ENCODE data around the gene ECPAS. TPM values are rescaled to one million over a fixed set of nuclear protein-coding genes. Genes with fewer than 3 reads are reported as not detected.
"Not testable (repeated sequence)": the region's sequence is repeated elsewhere in the genome, so short reads cannot be mapped to it uniquely, and the experiment has no call there.

ECPAS gene
- total and polyA plus RNA-seq, 4 donors: 17.4 to 93.2 (median 47.2) TPM

GRCh38 chr9:111501005-111501562 lies 16.9 kb upstream of the ECPAS start:
- DNase-seq (no peak), ATAC-seq (ENCODE audit: insufficient read depth, low FRiP score) (no peak)
- Histone ChIP-seq H3K27ac (ENCODE audit: low read depth in 1 of 2, low read length in 1 of 2) (no peak overlapping the region), H3K9me3 (ENCODE audit: control insufficient read depth in 4 of 4, insufficient read depth in 3 of 4, low read length in 3 of 4) (no peaks in the 10 kb centered on the region), H3K4me1 (ENCODE audit: control insufficient read depth in 5 of 5, insufficient read depth in 5 of 5, low read length in 5 of 5) (no peaks in the 10 kb centered on the region), H3K9ac (ENCODE audit: insufficient read depth in 1 of 2, low read length in 2 of 2) (no peak overlapping the region), H3K36me3 (ENCODE audit: control insufficient read depth in 4 of 4, insufficient read depth in 4 of 4, low read length in 4 of 4) (no peaks in the 10 kb centered on the region), H3K27me3 (ENCODE audit: control insufficient read depth in 3 of 3, insufficient read depth in 3 of 3, low read length in 2 of 3) (no peaks in the 10 kb centered on the region), H3K4me3 (no peak overlapping the region)
- 94% methylated on average over 16 of the region's 16 CpGs for WGBS, 2 donors
- TF ChIP-seq, protein P1, sequence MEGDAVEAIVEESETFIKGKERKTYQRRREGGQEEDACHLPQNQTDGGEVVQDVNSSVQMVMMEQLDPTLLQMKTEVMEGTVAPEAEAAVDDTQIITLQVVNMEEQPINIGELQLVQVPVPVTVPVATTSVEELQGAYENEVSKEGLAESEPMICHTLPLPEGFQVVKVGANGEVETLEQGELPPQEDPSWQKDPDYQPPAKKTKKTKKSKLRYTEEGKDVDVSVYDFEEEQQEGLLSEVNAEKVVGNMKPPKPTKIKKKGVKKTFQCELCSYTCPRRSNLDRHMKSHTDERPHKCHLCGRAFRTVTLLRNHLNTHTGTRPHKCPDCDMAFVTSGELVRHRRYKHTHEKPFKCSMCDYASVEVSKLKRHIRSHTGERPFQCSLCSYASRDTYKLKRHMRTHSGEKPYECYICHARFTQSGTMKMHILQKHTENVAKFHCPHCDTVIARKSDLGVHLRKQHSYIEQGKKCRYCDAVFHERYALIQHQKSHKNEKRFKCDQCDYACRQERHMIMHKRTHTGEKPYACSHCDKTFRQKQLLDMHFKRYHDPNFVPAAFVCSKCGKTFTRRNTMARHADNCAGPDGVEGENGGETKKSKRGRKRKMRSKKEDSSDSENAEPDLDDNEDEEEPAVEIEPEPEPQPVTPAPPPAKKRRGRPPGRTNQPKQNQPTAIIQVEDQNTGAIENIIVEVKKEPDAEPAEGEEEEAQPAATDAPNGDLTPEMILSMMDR (IDR thresholded peaks at IDR 0.05; ENCODE audit: control extremely low read depth, extremely low read depth): no peak

DNA sequence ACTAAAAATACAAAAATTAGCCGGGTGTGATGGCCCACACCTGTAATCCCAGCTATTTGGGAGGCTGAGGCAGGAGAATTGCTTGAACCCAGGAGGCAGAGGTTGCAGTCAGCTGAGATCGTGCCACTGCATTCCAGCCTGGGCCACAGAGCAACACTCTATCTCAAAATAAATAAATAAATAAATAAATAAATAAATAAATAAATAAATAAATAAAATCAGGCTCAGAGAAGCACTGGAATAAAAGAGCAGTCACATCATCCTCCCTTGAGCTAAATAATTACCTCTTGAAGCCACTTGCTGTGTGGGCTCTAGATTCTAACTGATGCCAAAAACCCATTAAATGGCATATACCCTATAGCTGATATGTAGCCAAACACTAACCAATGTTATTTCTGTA lies 13.0 kb upstream of the ECPAS start:
- not testable (repeated sequence) for DNase-seq

DNA sequence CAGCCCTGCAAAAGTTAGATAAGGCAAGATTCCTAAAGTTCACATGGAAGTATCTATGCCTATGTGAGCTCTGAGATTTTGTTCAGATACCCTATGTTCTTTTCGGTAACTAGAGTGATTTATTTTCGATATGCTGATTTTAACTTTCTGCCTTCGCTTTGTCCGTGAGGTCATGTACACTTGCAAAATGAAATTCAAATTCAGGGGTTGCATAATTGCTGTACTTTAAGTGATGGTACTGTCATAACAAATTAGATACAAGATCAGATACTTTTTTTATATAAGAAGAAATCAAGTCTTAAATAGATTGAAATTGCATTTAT lies 350 bp upstream of the ECPAS start:
- Histone ChIP-seq H3K9me3 (ENCODE audit: control insufficient read depth in 4 of 4, insufficient read depth in 3 of 4, low read length in 3 of 4) (no peaks in the 10 kb centered on the region), H3K36me3 (ENCODE audit: control insufficient read depth in 4 of 4, insufficient read depth in 4 of 4, low read length in 4 of 4) (no peaks in the 10 kb centered on the region), H3K27me3 (ENCODE audit: control insufficient read depth in 3 of 3, insufficient read depth in 3 of 3, low read length in 2 of 3) (no peaks in the 10 kb centered on the region), H3K27ac (ENCODE audit: low read depth in 1 of 2, low read length in 1 of 2) (peak overlapping the region; percentile 99 to 100), H3K4me3 (peak overlapping the region; percentile 94), H3K4me1 (ENCODE audit: control insufficient read depth in 5 of 5, insufficient read depth in 5 of 5, low read length in 5 of 5) (peaks cover 0 to 13% (median 7%) of the 10 kb centered on the region in 5 donors), H3K9ac (ENCODE audit: insufficient read depth in 1 of 2, low read length in 2 of 2) (peak overlapping the region; percentile 76 to 87)
- TF ChIP-seq, protein P1 (IDR thresholded peaks at IDR 0.05; ENCODE audit: control extremely low read depth, extremely low read depth): no peak
- ATAC-seq (ENCODE audit: insufficient read depth, low FRiP score) (no peak), DNase-seq (no peak)
- 1% methylated on average over 4 of the region's 4 CpGs for WGBS, 2 donors

More for the DNA sequence above, 13.0 kb upstream of the ECPAS start:
- H3K4me1 ChIP-seq (ENCODE audit: control insufficient read depth in 5 of 5, insufficient read depth in 5 of 5, low read length in 5 of 5); H3K4me3 ChIP-seq; H3K27ac ChIP-seq (ENCODE audit: low read depth in 1 of 2, low read length in 1 of 2); ATAC-seq (ENCODE audit: insufficient read depth, low FRiP score); H3K9ac ChIP-seq (ENCODE audit: insufficient read depth in 1 of 2, low read length in 2 of 2); H3K36me3 ChIP-seq (ENCODE audit: control insufficient read depth in 4 of 4, insufficient read depth in 4 of 4, low read length in 4 of 4); H3K9me3 ChIP-seq (ENCODE audit: control insufficient read depth in 4 of 4, insufficient read depth in 3 of 4, low read length in 3 of 4); H3K27me3 ChIP-seq (ENCODE audit: control insufficient read depth in 3 of 3, insufficient read depth in 3 of 3, low read length in 2 of 3): not testable (repeated sequence)
- 93 to 95% methylated on average over 2 of the region's 2 CpGs for WGBS, 2 donors

DNA sequence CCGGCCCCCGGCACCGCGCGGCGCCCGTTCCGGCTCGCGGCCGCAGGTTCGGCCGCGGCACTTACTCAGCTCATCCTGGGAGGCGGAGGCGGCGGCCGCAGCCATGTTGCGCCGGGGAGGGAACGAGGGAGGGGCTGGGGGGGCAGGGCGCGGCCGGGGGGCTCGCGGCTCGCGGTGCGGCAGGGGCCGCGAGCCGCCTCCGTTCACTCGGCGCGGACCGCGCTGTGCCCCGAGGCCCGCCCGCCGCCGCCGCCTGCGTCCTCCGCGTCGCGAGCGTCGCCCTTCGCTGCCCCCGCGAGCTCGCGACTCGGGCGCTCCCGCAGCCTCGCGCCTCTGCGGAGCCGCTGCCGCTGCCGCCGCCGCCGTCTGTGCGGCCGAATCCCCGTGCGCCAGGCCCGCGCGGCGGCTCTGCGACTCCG lies 735 bp downstream of the ECPAS start:
- Histone ChIP-seq H3K4me3 (peak overlapping the region; percentile 94), H3K36me3 (ENCODE audit: control insufficient read depth in 4 of 4, insufficient read depth in 4 of 4, low read length in 4 of 4) (no peaks in the 10 kb centered on the region), H3K27me3 (ENCODE audit: control insufficient read depth in 3 of 3, insufficient read depth in 3 of 3, low read length in 2 of 3) (no peaks in the 10 kb centered on the region), H3K9me3 (ENCODE audit: control insufficient read depth in 4 of 4, insufficient read depth in 3 of 4, low read length in 3 of 4) (no peaks in the 10 kb centered on the region), H3K9ac (ENCODE audit: insufficient read depth in 1 of 2, low read length in 2 of 2) (no peak overlapping the region), H3K27ac (ENCODE audit: low read depth in 1 of 2, low read length in 1 of 2) (peak overlapping the region; percentile 99 to 100), H3K4me1 (ENCODE audit: control insufficient read depth in 5 of 5, insufficient read depth in 5 of 5, low read length in 5 of 5) (peaks cover 0 to 13% (median 7%) of the 10 kb centered on the region in 5 donors)
- peak in 2 of 3 donors; percentile 55 to 64 for DNase-seq
- TF ChIP-seq, protein P1 (IDR thresholded peaks at IDR 0.05; ENCODE audit: control extremely low read depth, extremely low read depth): no peak
- WGBS, 2 donors: 1% methylated on average over 39 to 78 of the region's 78 CpGs
- no peak for ATAC-seq (ENCODE audit: insufficient read depth, low FRiP score)
